Vagina (tissue), 2 donors: Measurements from ENCODE around the gene NHLRC1.

Experiments
- POLR2AphosphoS5 ChIP-seq, 2 donors: sonication (generic); formaldehyde crosslinking; IDR thresholded peaks; one replicate each; pipeline ENCODE4 v1.9.0; 2017; ENCODE audit warnings: antibody characterized with exemption in 2 of 2, mild to moderate bottlenecking in 2 of 2, low read depth in 1 of 2; ENCODE audit not compliant: insufficient read depth in 1 of 2
- TF ChIP-seq, protein P1 (sequence below), 3 experiments: fragments of 450-650 bp in 2 of 3; fragments of 200-600 bp in 1 of 3; sonication (generic) in 1 of 3; IDR thresholded peaks; one replicate each; pipeline ENCODE4 v1.5.1; 2017 to 2019; ENCODE audit warnings: antibody characterized with exemption in 3 of 3, mild to moderate bottlenecking in 2 of 3, moderate library complexity in 2 of 3

DNA sequence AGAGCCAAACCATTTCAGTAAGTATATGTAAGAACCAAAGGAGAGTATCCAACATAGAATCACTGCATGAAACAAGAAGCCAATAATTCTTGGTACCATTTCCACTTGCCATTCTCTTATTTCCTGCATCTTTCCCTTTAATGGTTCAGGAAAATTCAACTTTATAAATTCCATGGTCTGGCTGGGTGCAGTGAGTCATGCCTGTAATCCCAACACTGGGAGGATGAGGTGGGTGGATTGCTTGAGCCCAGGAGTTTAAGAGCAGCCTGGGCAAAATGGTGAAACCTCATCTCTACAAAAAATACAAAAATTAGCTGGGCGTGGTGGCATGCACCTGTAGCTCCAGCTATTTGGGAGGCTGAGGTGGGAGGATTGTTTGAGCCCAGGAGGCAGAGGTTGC lies 21.2 kb downstream of the NHLRC1 start:
- TF ChIP-seq POLR2AphosphoS5 (IDR thresholded peaks at IDR 0.05; ENCODE audit: insufficient read depth in 1 of 2, low read depth in 1 of 2), result no peak
- TF ChIP-seq, protein P1, sequence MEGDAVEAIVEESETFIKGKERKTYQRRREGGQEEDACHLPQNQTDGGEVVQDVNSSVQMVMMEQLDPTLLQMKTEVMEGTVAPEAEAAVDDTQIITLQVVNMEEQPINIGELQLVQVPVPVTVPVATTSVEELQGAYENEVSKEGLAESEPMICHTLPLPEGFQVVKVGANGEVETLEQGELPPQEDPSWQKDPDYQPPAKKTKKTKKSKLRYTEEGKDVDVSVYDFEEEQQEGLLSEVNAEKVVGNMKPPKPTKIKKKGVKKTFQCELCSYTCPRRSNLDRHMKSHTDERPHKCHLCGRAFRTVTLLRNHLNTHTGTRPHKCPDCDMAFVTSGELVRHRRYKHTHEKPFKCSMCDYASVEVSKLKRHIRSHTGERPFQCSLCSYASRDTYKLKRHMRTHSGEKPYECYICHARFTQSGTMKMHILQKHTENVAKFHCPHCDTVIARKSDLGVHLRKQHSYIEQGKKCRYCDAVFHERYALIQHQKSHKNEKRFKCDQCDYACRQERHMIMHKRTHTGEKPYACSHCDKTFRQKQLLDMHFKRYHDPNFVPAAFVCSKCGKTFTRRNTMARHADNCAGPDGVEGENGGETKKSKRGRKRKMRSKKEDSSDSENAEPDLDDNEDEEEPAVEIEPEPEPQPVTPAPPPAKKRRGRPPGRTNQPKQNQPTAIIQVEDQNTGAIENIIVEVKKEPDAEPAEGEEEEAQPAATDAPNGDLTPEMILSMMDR (IDR thresholded peaks at IDR 0.05), result no peak
